Measurements from ENCODE around the gene SQOR.
A peak's percentile ranks its signal among the peaks of the same experiment; 100 is the strongest.

SQOR gene

GRCh38 chr15:45660231-45660979 is 25.6 kb downstream of the SQOR start:
- peak; percentile 53 for DNase-seq (ENCODE audit: low spot score)

GRCh38 chr15:45662375-45662774 is 27.5 kb downstream of the SQOR start:
- DNase-seq (ENCODE audit: low spot score): no peak

- DNase-seq (ENCODE audit: low spot score): no peak
Observed at GRCh38 chr15:45664451-45664850, 29.6 kb downstream of the SQOR start.

GRCh38 chr15:45665261-45665660 is 30.4 kb downstream of the SQOR start:
- DNase-seq (ENCODE audit: low spot score): no peak

GRCh38 chr15:45666119-45666875 is 31.5 kb downstream of the SQOR start:
- no peak for DNase-seq (ENCODE audit: low spot score)

- no peak for DNase-seq (ENCODE audit: low spot score)
Observed at GRCh38 chr15:45667002-45667401, 32.2 kb downstream of the SQOR start.

GRCh38 chr15:45668386-45668785 is 33.6 kb downstream of the SQOR start:
- DNase-seq (ENCODE audit: low spot score): no peak

GRCh38 chr15:45669422-45669821 is 34.6 kb downstream of the SQOR start:
- no peak for DNase-seq (ENCODE audit: low spot score)

GRCh38 chr15:45670091-45670490 is 35.3 kb downstream of the SQOR start:
- DNase-seq (ENCODE audit: low spot score): no peak

- no peak for DNase-seq (ENCODE audit: low spot score)
Observed at GRCh38 chr15:45670511-45670910, 35.7 kb downstream of the SQOR start.

- no peak for DNase-seq (ENCODE audit: low spot score)
Observed at GRCh38 chr15:45674677-45675076, 39.8 kb downstream of the SQOR start.

GRCh38 chr15:45677797-45678196 is 43.0 kb downstream of the SQOR start:
- no peak for DNase-seq (ENCODE audit: low spot score)

- DNase-seq (ENCODE audit: low spot score): no peak
Observed at GRCh38 chr15:45678459-45679178, 43.8 kb downstream of the SQOR start.

GRCh38 chr15:45684533-45684932 is 49.7 kb downstream of the SQOR start:
- DNase-seq (ENCODE audit: low spot score): no peak

GRCh38 chr15:45689616-45690015 is 54.8 kb downstream of the SQOR start:
- DNase-seq (ENCODE audit: low spot score): no peak

- DNase-seq (ENCODE audit: low spot score): peak; percentile 16
Observed at GRCh38 chr15:45690581-45691260, 55.9 kb downstream of the SQOR start.

GRCh38 chr15:45701108-45701507 is 66.3 kb downstream of the SQOR start:
- no peak for DNase-seq (ENCODE audit: low spot score)

- DNase-seq (ENCODE audit: low spot score): no peak
Observed at GRCh38 chr15:45702041-45702440, 67.2 kb downstream of the SQOR start.

GRCh38 chr15:45703670-45704328 is 69.0 kb downstream of the SQOR start:
- no peak for DNase-seq (ENCODE audit: low spot score)

GRCh38 chr15:45704329-45705249 is 69.8 kb downstream of the SQOR start:
- DNase-seq (ENCODE audit: low spot score): no peak

Data from AG08396 (cell line).